Left forelimb (tissue), 1 donor: ENCODE measurements around the gene ELMO1.

Source experiments
- DNase-seq: peaks from one replicate; pipeline ENCODE4 v3.0.0-alpha.2; 2018; ENCODE audit warnings: low spot score

ELMO1 gene

DNA sequence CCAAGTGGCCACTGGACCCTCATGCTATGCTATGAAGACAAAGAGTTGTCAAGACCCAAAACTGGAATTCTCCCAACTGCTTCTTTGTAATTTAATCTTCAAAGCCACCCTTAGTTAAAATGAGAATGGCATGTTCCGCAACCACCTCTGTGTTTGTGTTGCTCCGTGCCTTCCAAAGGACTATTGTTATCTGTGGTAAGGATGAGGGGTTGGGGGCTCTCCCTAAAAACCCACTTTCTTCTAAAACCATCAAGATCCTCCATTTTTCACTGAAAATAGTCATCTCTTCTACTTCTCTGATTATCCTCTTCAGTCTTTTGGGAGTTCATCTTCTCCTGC lies 502.3 kb downstream of the ELMO1 start:
- no peak for DNase-seq

DNA sequence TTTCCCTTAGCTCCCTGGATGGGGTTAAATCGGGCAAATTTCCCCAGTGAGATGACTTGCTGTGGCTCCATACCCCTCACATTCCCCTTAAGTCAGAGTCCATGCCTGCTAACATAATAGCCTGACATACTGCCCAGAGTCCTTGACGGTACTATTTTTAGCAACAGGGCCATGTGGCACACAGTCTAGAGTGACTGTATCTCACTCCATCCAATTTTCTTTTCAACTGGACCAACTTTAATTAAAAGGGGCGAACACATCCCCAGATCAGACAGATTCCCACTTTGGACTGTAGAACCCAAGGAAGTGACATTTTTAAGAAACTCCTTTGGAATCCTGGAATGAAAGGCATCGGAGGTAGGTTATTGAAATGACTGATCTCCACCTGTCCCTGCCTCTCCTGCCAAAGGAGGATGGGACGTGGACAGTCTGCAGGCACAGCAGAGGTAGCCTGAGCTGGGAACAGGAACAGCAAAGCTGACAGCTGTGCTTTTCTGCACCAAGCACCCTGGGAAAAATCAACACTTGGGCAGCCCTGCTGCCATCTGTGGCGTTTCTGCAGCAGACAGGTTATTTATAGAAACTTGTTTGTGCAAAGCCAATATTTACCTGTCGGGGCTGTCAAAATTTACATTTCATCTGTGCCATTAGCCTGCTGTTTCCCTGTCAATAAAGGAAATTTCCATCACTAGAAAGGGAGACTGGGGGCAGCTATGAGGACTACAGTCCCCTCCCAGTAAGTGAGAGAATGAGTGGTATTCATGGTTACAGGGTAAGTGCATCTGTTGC lies 502.9 kb downstream of the ELMO1 start:
- DNase-seq: no peak

DNA sequence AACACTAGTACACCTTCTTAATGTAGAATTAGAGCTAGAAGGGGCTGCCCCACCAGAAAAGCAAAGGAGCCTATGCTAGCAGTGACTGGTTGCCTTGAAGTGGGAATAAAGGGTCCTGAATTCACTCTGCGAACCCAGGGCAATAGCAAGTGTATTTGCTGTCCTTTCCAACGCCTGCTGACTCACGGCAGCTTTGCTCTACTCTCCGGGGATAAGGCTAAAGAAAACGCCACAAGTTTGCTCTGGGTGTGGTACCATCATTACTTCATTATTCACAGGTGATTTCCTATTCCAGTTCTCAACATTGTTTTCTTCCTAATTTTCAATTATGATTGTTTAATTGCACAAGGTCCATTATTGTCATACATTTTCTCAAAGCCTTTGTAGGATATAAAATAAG lies 503.8 kb downstream of the ELMO1 start:
- no peak for DNase-seq

DNA sequence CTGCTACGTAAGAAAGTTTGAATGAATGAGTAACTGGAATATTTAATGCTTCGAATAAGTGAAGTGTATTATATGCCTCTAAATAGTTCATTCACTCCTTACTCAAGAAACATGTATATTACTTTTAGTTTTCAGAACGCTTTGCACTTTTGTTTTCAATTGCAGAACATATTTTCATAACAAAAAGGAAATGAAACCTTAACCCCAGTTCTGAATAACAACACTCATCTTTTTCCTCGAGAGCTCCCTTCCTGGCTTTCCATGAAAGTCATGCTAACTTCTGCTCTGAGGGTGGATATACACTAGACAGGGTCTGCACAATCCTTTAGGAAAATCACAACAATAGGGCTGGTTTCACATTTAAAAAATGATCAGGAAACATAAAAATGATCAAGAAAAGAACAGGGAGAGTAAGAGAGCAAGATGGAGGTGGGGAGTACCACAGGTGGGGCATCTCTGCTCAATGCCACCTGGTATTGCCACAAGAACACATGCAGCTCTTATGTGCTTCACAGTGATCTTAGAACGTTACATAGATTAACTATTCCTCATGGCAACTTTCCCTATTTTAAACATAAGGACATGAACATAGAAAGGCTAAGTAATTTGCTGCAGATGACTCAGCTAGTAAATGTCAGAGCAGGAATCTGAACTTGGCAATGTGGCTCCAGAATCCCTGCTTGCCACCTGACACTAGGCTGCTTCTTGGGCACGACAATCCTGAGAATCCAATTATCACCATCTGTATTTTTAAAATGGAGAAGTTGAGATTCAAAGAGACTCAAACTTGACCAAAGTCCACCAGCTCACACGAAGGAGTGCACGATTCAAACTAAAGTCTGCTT lies 504.9 kb downstream of the ELMO1 start:
- DNase-seq: no peak

DNA sequence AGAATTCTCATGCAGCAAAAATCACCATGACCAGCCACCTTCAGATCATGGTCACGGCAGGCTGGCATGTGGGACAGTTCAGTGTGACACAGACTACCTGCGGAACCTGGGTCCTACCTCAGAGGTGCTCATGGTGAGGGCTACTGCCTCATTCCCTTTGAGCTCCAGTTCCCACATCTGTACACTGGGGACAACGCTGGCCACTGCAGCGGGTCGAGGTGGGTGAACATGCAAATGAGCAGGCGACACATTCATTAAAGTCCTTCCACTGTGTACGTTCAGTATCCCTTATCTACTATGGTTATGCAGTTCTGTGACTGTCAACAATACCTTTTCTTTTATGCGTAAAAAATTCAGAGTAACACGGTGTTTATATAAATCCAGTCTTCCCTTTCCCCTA lies 505.7 kb downstream of the ELMO1 start:
- DNase-seq: no peak

DNA sequence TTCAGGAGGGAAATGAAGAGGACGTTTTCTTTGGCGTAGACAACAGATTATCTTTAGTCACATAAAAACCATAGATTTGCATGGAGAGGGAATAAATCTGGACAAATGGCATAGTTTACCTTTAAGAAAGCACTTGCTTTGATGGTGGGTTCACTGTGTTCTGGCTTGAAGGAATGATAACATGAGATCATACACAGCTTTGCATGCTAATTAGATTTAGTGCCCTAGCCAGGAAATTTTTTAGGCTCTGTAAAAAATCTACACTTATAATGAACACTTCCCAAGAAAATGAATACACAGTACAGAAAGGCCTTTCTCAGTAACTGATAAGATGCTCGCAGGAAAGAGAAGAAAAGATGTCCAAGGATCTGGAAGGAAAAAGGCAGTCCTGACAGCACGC lies 506.1 kb downstream of the ELMO1 start:
- no peak for DNase-seq

DNA sequence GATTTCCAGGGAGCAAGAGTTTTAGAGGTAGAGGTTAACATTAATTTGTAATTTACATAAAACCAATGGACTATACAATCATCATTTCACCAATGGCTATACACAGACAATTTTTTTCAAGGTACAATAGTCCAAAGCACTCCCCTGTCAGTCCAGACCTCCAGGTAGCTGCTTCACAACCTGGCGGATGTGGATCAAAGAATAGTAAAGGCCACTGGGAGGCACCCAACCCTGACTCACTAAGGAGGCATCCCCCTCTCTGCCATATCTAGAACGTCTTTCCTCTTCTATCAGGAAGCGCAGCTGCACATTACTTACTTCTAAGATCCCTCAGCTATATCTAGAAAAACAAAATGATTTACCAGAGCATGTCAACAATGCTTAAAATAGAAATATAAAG lies 506.6 kb downstream of the ELMO1 start:
- DNase-seq: no peak

DNA sequence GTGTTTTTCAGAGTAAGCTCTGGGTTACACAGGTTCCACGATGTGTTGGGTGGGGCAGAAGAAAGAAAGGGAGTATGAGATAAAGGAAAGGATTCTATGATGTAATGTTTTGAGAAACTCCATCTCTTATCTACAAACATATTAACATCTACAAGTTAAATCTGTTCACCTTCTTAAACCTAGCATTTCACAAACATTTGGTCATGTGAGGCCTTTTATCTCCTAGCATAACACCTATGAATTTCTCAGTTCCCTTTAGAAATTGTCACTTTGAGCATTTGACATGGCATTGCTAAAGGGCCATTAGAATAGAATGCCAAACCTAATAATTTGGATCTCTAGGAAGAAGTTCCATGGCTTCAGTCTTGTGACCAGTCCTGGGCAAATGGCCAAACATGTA lies 507.3 kb downstream of the ELMO1 start:
- no peak for DNase-seq

DNA sequence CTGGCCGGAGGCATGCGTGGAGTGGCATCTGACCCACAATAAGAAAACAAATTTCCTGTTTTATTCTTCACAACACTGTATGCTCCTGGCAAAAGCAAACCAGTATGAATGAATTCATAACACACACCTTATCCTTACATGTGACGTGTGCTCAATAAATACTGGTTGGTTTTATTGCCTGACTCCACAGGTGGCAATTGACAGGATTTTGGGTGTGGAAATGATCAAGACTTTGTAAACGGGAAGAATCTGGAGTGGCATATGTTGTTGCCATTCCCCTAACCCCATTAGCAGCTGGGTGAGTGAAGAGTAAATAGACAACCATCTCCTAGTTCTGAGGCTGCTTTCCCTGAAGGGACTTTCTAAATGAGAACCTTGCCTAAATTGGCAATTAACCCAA lies 508.8 kb downstream of the ELMO1 start:
- DNase-seq: no peak

DNA sequence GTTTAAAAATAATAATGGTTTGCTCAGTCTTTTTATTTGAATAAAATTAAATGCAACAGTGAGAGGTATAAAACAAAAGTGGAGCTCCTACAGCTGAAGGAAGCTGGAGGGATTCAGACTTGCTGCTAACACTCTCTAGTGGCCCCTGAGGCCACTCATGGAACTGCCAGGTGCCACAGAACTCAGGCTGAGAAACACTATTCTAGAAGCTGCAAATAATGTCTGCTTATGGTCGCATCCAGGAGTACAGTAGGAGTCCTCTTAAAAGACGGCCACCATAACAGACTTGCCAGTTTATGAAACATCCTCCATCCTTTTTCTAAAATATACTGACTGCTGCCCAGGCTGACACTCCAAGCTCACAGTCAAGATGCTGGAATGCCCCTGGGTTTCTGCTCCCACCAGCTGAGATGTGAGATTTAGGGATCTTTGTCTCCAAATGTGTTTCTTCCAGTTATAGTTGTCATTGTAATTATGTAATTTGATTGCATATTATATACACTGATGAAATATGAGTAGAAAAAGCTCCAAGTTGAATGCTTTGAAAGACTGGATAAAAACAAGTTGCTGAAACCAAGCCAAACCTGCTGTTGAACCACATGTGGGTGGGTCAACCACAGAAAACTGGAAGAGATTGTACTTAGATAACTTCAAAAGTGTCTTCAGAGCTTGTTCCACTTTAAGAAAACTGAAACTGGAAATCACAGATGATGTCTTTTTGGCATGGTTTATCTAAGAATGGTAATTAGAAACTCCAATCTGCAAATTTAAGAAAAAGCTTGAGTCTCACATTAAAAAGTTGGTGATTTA lies 510.7 kb downstream of the ELMO1 start:
- no peak for DNase-seq

DNA sequence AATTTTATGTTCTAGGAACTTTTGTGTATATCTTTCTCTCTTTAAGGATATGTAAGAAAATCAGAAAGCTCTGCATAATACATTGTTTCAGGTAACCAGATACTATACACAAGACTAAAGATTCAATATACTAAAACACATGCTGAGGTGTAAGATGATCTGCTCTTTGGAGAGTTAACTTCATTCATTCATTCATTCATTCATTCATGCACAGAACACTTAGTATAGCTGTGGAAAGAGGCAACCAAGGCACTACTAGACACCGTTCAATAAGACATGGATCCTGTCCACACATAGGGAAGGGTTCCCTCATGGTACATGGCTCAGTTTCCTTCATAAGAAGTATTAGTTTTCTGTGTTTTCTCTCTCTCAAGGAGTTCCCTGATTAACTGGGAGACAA lies 516.8 kb downstream of the ELMO1 start:
- DNase-seq: no peak

DNA sequence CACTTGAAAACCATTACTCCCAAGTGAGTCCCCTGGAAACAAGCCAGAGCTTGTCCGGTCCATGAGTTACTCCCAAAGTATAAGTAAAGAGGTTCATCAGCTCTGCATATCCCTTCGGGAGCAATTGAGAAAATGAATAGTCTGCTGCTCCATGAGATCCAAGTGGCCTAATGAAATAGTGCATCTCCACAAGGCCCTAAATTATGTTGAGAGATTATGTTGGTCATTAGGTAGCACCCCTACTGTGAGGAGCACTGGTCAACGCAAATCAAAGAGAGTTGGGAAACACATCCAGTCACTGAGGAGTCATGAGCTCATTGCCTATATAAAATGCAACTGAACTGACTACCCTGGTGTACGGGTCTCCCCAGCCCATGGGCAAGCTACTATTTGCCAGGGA lies 518.9 kb downstream of the ELMO1 start:
- no peak for DNase-seq

DNA sequence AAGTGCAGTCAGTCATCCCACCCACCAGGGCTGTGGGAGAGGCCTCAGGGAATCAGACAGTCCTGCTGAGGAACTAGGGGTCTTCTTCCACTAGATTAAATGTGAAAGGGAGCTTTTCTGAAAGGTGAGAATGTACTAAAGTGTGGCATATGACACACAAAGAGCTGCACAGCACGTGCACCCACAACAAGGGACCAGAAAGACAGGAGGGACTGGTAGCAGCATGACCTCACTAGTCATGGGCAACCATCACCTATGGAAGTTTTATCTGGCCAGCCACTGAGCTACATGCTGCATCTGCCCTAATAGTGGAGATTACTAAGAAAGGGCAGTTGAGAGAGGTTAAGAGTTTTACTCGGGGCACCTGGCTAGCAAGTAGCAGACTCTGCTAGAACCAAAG lies 519.9 kb downstream of the ELMO1 start:
- DNase-seq: no peak

DNA sequence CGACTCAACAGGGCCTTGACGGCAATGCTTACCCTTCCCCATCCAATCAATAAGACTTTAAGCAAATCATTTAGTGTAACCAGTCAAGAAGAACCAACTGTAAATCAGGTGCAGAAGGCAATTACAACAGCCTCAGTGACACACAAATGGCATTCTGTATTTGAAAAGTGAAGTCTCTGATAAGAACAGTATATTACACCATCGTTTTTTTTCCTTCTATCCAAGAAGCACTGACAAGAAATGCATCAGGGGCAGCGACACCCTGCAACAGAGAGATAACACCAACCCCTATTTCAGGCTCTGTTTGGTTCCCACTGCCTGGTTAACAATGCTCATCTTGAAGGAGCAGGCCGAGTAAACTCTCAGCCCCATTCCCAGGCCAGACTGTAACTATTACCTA lies 520.4 kb downstream of the ELMO1 start:
- DNase-seq: no peak

DNA sequence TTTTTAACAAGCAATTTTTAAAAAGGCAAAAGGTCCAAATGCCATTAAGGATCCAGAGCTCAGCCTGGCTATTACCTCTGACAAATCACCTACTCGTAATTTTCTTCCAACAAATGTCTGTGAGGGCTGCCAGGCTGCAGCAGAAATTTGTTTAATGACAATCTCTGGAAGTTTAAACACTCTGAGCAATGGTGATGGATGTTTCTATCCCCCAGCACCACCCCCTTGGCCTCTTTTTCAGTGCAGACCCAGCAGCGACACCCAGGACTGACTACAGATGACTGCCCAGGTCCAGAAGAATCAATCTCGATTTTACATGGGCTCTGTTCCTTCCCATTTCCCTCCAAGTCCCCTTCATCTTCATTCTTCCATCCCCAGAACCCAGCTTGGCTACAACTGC lies 523.0 kb downstream of the ELMO1 start:
- no peak for DNase-seq

DNA sequence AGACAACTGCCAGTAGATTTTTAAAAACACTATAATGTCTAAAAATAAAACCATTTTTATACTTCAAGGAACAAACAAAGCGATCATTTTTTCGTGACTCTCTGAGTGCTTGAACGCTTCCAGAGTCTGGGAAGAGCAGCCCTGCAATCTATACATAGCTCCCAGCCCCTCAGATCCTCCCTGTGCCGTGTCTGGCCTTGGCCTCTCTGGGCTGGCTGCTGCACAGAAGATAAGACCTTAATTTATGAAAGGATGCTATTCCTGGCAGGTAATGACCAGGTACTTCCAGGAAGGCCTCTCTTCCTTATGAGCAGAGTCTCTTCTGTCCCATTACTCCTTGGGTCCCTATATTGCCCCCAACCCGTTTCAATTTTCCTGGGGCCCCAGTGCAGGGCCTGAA lies 523.5 kb downstream of the ELMO1 start:
- no peak for DNase-seq

DNA sequence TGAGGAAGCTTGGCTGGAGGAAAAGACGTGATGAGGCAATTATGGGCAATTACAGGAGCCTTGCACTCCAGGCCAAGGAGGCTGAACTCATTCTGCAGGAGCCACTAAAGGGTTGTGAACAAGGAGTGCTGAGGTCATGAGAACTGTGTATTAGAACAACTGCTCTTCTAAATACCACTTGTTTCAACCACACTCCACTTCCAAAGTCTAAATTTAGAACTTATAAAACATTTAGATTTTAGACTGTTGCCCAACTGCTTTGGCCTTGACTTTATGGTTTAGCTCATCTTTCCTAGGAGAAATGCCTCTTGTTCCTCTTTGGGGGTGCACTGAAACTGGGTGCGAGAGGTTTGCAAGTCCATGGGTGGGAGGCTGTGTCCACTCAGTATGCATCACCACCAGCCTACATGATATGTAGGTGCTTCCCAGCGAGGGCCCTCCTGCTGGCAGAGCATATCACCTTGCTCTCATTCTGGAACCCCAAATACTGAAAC lies 524.7 kb downstream of the ELMO1 start:
- no peak for DNase-seq

DNA sequence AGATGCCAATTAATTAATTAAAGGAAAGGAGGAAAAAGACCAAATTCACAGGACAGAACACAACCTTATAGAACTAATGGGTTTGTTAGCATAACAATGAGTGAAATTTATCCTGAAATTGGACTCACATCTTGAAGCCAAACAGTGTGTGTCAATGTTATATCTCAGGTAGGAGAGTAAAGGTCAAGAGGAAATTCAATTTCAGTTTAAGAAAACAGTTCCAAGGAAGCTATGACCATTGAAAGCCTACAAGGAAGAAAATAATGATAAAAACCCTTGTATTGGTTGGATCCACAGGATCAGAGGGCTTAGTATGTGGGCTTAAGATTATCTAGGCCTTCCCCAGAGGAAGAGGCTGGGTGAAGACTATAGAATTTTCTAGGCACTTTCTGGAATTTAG lies 525.5 kb downstream of the ELMO1 start:
- DNase-seq: no peak

DNA sequence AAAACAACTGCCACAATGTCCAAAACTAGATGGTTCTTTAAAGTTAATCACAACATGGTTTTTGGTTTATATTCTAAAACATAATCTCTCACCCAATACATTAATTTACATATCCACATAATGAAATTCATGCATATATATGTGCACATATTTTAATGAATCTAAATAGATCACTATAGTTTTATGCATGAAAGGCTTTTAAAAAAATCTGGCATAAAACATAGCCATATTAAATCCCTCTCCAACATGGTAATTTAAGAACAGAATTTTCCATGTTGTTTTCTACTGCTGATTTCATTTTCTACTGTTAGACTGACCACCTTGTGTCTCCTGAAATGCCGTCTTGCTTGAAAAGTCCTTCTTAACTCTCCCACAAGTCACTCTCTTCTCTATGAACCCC lies 528.2 kb downstream of the ELMO1 start:
- DNase-seq: no peak

DNA sequence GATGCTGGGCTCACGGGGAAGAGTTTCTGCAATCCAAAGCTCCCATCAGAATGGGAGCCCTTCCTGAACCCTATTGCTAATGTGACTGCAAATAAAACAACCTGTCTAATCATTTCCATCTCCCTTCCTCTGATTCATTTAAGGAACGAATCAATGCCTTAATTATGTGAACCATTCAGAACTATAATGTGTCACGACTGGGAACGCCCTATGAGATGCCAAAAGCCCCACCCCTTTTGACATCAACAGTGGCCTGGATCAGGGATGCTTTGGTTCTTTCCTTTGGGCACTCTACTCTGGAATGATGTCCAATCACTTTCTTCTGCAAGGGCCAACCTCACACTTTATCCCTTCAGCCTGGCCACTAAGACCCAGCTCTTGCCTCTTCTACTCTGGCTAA lies 528.9 kb downstream of the ELMO1 start:
- no peak for DNase-seq

DNA sequence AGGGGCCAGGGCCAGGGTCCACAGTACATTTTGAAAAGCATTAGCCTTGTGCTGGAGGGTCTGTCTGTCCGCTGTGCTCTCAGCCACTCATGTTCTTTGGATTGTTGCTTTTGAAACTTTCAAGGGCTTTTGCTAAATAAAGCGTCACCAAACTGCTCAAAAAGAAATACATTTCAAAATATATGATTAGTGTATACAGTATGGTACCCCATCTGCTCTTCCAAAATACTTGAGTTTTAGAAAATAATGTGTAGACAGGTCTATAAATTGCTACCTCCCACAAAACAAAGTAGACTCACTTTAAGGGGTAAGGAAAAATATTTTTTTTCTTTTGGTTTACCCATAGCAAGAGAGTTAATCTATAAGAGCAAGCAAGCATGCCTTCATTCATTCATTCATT lies 530.1 kb downstream of the ELMO1 start:
- DNase-seq: no peak

DNA sequence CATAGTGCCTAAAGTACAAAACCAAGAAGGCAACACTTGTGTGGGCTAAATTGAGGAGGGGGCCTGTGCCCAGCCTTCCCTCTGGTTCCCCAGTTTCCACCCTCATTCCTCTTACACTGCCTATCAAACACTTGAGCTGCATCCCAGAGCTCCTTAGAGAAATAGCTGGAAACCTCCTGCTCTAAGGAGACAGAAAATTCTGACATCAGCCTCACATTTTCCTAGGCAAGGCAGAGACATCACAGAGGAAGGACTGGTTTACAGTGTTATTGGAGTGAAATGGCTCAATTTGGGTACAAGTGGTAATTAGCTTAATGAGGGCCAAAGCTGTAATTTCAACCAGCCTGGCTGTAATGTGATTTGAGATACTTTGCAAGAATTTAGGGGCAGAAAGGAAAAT lies 532.0 kb downstream of the ELMO1 start:
- DNase-seq: no peak

DNA sequence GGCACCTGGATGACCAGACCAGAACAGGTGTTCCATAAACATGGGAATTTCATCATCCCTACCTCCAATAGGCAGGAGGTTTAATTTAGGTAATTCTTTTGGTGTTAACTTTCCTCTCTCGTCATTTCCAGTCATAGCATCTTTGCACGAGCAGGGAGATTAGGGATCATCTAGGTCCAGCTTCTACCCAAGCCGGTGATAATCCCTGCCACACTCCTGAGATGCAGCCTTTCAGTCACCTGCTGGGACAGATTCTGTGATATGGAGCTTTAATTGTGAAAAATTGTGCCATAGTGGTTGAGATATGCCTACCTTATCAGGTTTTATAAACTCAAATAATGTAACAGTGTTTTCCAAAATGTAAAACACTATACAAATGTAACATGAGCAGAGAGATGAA lies 532.5 kb downstream of the ELMO1 start:
- DNase-seq: no peak
